NB4 (cell line): ENCODE results near the gene HTR5A.

ENCODE experiments used
- CTCF ChIP-seq: IDR thresholded peaks from one replicate; pipeline ENCODE4 v1.5.1; 2012; ENCODE audit warnings: low read depth, low read length
- POLR2A ChIP-seq: IDR thresholded peaks from 2 replicates; pipeline ENCODE4 v1.6.1; 2011; ENCODE audit warnings: mild to moderate bottlenecking; ENCODE audit not compliant: insufficient read length; ENCODE audit errors: extremely low read depth

DNA sequence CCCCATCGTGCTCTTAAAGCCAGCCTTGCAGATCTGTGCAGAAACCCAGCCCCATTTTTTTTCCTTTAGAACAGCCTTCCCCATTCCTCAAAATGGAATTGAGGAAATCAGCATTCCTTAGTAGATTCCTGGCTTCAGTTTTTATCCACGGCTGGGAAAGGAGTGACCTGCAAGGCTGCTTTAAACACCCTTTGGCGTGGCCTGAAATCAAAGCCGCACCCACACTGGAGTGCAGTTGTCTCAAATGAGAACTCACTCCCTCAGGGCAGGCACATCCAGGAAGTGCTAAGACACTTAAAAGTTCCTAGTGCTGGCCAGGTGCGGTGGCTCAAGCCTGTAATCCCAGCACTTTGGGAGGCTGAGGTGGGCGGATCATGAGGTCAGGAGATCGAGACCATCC is 34.8 kb downstream of the HTR5A start:
- no peak for TF ChIP-seq CTCF
- no peak for TF ChIP-seq POLR2A
